ENCODE results near the gene EXOC3L4. TPM values are rescaled to one million over a fixed set of nuclear protein-coding genes. Genes with fewer than 3 reads are reported as not detected.
A peak's percentile ranks its signal among the peaks of the same experiment; 100 is the strongest.

The EXOC3L4 gene
- total and polyA plus RNA-seq, 9 of the 15 experiments (the other 6 are each of a cell fraction or from before 2014, with no cell fraction given): 0.10 to 6.7 (median 0.98) TPM; not detected in 1

- TF ChIP-seq, protein P1, sequence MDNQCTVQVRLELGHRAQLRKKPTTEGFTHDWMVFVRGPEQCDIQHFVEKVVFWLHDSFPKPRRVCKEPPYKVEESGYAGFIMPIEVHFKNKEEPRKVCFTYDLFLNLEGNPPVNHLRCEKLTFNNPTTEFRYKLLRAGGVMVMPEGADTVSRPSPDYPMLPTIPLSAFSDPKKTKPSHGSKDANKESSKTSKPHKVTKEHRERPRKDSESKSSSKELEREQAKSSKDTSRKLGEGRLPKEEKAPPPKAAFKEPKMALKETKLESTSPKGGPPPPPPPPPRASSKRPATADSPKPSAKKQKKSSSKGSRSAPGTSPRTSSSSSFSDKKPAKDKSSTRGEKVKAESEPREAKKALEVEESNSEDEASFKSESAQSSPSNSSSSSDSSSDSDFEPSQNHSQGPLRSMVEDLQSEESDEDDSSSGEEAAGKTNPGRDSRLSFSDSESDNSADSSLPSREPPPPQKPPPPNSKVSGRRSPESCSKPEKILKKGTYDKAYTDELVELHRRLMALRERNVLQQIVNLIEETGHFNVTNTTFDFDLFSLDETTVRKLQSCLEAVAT (IDR thresholded peaks at IDR 0.05): peak; percentile 89 to 90; a peak in 3 of 4 replicates
- TF ChIP-seq, protein P2, sequence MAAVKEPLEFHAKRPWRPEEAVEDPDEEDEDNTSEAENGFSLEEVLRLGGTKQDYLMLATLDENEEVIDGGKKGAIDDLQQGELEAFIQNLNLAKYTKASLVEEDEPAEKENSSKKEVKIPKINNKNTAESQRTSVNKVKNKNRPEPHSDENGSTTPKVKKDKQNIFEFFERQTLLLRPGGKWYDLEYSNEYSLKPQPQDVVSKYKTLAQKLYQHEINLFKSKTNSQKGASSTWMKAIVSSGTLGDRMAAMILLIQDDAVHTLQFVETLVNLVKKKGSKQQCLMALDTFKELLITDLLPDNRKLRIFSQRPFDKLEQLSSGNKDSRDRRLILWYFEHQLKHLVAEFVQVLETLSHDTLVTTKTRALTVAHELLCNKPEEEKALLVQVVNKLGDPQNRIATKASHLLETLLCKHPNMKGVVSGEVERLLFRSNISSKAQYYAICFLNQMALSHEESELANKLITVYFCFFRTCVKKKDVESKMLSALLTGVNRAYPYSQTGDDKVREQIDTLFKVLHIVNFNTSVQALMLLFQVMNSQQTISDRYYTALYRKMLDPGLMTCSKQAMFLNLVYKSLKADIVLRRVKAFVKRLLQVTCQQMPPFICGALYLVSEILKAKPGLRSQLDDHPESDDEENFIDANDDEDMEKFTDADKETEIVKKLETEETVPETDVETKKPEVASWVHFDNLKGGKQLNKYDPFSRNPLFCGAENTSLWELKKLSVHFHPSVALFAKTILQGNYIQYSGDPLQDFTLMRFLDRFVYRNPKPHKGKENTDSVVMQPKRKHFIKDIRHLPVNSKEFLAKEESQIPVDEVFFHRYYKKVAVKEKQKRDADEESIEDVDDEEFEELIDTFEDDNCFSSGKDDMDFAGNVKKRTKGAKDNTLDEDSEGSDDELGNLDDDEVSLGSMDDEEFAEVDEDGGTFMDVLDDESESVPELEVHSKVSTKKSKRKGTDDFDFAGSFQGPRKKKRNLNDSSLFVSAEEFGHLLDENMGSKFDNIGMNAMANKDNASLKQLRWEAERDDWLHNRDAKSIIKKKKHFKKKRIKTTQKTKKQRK (IDR thresholded peaks at IDR 0.05; ENCODE audit: borderline replicate concordance, low read depth, low read length): no peak
- TF ChIP-seq ZNF212 (CRISPR knock-in tag; IDR thresholded peaks at IDR 0.05) (no peak), MAZ (CRISPR knock-in tag; conservative IDR thresholded peaks at IDR 0.05 in 1 of 2, IDR thresholded peaks at IDR 0.05 in 1 of 2) (peak; percentile 74 to 93; a peak in 3 of 4 replicates), EZH2 (IDR thresholded peaks at IDR 0.05; ENCODE audit: borderline replicate concordance, low read depth, low read length) (no peak), NR2C2 (CRISPR knock-in tag; IDR thresholded peaks at IDR 0.05) (no peak), NR2C2 (tag; IDR thresholded peaks at IDR 0.05) (peak; percentile 64), TCFL5 (CRISPR knock-in tag; conservative IDR thresholded peaks at IDR 0.05) (no peak), NBN (IDR thresholded peaks at IDR 0.05; ENCODE audit: low read depth) (peak; percentile 89), FOXK2 (conservative IDR thresholded peaks at IDR 0.05 in 1 of 2, IDR thresholded peaks at IDR 0.05 in 1 of 2; ENCODE audit: low read depth in 2 of 2) (peak; percentile 58 to 62; a peak in 3 of 4 replicates)
- TF ChIP-seq, protein P3, sequence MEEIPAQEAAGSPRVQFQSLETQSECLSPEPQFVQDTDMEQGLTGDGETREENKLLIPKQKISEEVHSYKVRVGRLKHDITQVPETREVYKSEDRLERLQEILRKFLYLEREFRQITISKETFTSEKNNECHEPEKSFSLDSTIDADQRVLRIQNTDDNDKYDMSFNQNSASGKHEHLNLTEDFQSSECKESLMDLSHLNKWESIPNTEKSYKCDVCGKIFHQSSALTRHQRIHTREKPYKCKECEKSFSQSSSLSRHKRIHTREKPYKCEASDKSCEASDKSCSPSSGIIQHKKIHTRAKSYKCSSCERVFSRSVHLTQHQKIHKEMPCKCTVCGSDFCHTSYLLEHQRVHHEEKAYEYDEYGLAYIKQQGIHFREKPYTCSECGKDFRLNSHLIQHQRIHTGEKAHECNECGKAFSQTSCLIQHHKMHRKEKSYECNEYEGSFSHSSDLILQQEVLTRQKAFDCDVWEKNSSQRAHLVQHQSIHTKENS (CRISPR knock-in tag; IDR thresholded peaks at IDR 0.05): no peak
Observed at GRCh38 chr14:103104654-103105452, 10.3 kb downstream of the EXOC3L4 start (continued).
